Lower leg skin (tissue), 4 donors: ENCODE data around the gene CHMP4A. TPM values are rescaled to one million over a fixed set of nuclear protein-coding genes. Genes with fewer than 3 reads are reported as not detected.

Source experiments
- DNase-seq, 2 donors: peaks; one replicate each; pipeline ENCODE4 v3.0.0-alpha.2; 2019; ENCODE audit warnings: low spot score in 2 of 2
- H3K4me3 ChIP-seq: fragments of 200-600 bp; sonication (generic); 2 replicates; pipeline ENCODE4 v1.5.1; 2017; ENCODE audit warnings: mild to moderate bottlenecking, low read depth; ENCODE audit not compliant: poor library complexity, severe bottlenecking
- POLR2A ChIP-seq, 2 donors: fragments of 450-650 bp; IDR thresholded peaks; one replicate each; pipeline ENCODE4 v1.6.1; 2016 to 2017; ENCODE audit warnings: antibody characterized with exemption in 2 of 2, mild to moderate bottlenecking in 1 of 2, moderate library complexity in 1 of 2
- WGBS, 2 donors: methylation state at CpG; one replicate each; pipeline ENCODE4 v1.1.5; 2018; 5-methylcytosine and 5-hydroxymethylcytosine counted together
- intact Hi-C: fragments of 100-400 bp; cut with DNase I; formaldehyde crosslinking; loops from one replicate; pipeline ENCODE4 v1.15.0; 2023; ENCODE audit warnings: low total_unique reads
- total RNA-seq, 4 donors: library from RNA; depleted of rRNA; stranded (reverse); fragments of >200 nt; gene quantifications; one replicate each; pipeline ENCODE4 v1.1.0, GENCODE V29; 2016
- TF ChIP-seq, protein P1 (sequence below), 3 donors: fragments of 450-650 bp; IDR thresholded peaks; one replicate each; pipeline ENCODE4 v1.5.1; 2016; ENCODE audit warnings: antibody characterized with exemption in 3 of 3, mild to moderate bottlenecking in 3 of 3, moderate library complexity in 2 of 3

The CHMP4A gene
- total RNA-seq, 4 donors from 2014 or later: 50.3 to 99.6 (median 68.1) TPM

GRCh38 chr14:24259282-24260025, 46.2 kb upstream of the CHMP4A start:
- no peak for TF ChIP-seq POLR2A (IDR thresholded peaks at IDR 0.05)
- no peak overlapping the region for H3K4me3 ChIP-seq
- 61 to 62% methylated on average over 16 of the region's 16 CpGs for WGBS, 2 donors
- intact Hi-C loops: no loop called here
- peak in 1 of 2 donors; percentile 83 for DNase-seq

DNA sequence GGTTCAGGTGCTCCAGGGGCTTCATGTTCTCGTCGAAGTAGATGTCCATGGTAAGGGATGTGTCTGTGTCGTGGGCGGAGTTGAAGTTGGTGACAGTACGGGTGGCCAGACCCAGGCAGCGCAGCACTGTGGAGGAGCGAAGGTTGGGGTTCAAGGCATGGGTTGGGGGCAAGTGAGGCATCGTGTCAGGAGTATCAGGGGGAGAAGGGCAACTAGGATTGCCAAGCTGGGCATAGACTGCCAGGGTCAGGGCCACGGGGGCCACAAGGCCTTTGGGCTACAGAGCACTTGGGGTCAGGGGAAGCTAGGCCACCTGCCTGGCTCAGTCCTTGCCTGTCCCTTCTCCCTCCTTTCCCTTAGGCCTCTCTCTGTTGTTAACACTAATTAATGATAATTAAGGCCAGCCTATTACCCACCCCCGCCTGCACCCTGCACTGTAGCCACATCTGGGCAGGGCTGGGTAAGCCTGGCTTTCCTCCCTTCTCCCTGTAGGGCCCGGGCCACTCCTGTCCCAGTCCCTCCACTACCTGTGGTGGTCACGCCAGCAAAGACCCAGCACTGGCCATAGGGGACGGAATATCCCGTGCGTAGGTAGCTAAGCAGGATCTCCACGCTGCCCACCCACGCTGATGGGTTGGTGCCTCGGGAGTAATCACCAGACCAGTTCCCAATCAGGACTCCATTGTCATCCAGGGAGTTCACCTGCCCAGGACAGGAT, 45.4 kb upstream of the CHMP4A start:
- no peak for DNase-seq
- 59 to 64% methylated on average over 18 of the region's 18 CpGs for WGBS, 2 donors
- intact Hi-C loops: no loop called here
- no peak for TF ChIP-seq POLR2A (IDR thresholded peaks at IDR 0.05)
- TF ChIP-seq, protein P1, sequence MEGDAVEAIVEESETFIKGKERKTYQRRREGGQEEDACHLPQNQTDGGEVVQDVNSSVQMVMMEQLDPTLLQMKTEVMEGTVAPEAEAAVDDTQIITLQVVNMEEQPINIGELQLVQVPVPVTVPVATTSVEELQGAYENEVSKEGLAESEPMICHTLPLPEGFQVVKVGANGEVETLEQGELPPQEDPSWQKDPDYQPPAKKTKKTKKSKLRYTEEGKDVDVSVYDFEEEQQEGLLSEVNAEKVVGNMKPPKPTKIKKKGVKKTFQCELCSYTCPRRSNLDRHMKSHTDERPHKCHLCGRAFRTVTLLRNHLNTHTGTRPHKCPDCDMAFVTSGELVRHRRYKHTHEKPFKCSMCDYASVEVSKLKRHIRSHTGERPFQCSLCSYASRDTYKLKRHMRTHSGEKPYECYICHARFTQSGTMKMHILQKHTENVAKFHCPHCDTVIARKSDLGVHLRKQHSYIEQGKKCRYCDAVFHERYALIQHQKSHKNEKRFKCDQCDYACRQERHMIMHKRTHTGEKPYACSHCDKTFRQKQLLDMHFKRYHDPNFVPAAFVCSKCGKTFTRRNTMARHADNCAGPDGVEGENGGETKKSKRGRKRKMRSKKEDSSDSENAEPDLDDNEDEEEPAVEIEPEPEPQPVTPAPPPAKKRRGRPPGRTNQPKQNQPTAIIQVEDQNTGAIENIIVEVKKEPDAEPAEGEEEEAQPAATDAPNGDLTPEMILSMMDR (IDR thresholded peaks at IDR 0.05): no peak
- H3K4me3 ChIP-seq: no peak overlapping the region

DNA sequence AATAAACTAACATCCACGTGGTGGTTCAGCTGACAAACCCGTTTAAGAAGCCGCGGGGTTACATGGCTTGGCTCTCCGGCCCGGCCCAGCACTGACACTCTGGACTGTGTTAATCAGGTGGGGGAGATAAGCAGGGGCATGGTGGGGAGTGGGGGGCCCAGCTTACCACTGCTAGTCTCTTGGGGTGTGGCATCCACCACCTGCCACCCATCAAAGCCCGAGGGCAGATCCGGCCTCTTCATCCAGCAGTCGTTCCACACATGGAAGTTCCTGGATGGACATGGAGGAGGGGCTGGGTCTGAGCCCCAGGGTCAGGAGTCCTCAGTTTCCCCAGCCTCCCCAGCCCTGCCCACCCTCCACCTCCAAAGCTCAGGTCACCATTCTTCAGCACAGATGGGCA, 44.8 kb upstream of the CHMP4A start:
- 89 to 91% methylated on average over 8 of the region's 9 CpGs for WGBS, 2 donors
- intact Hi-C loops: no loop called here
- no peak overlapping the region for H3K4me3 ChIP-seq
- no peak for TF ChIP-seq POLR2A (IDR thresholded peaks at IDR 0.05)
- TF ChIP-seq, protein P1 (IDR thresholded peaks at IDR 0.05): no peak
- no peak for DNase-seq

DNA sequence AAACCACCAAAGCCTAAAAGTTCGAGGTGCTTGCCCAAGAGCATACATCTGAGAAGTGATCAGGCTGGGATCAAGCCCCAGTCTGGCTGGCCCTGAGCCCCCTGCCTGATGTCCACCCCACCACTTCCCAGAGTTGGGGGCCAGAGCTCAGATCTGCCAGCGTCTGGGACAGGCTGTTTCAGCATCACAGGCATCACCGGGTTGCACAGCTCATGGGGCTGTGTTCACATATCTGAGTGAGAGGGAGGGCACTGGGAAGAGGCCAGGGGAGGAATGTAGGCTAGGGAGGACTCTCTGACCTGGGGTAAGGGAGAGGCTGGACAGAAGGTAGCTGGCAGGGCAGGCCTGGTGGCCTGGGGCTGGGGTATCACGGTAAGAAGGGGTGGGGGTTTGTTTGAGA, 43.7 kb upstream of the CHMP4A start:
- no peak overlapping the region for H3K4me3 ChIP-seq
- TF ChIP-seq, protein P1 (IDR thresholded peaks at IDR 0.05): no peak
- no peak for TF ChIP-seq POLR2A (IDR thresholded peaks at IDR 0.05)
- 68 to 87% methylated on average over 4 of the region's 4 CpGs for WGBS, 2 donors
- DNase-seq: no peak
- intact Hi-C loops: no loop called here

DNA sequence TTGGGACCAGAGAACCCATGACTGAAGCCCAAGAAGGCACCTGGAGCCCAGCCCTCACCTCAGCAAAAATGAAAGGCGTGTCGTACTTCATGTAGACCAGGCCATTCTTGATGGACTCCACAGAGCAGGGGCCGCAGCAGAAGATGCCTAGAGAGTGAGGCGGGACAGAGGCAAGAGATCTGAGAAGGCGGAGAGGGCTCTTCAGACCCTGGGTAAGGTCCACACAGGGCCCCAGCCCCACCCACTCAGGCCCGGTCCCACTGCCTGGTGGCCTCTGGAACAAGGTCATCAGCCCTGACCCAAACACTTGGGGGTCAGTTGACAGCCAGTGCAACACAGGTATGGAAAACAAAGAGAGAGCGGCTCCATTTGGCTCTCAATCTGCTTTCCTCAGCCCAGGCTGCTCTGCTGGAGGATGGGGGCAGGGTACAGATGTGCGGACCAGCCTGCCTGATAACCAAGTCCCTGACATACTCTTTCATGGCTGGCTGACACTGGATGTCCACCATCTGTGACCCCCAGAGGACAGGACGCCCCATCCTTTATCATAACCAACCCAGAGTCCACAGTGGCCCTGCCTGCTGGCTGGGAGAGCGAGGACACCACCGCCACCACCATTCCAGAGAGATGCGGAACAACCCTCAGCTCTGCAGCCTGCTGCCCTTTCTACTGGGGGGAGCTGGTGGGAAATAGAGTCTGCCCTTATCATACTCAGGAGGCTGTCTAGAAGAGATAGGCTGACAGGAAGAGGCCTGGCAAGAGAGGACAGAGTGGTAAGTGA, 42.8 kb upstream of the CHMP4A start:
- intact Hi-C loops: no loop called here
- TF ChIP-seq POLR2A (IDR thresholded peaks at IDR 0.05): no peak
- TF ChIP-seq, protein P1 (IDR thresholded peaks at IDR 0.05): no peak
- 92% methylated on average over 12 of the region's 12 CpGs for WGBS, 2 donors
- peak in 1 of 2 donors; percentile 53 for DNase-seq
- no peak overlapping the region for H3K4me3 ChIP-seq

DNA sequence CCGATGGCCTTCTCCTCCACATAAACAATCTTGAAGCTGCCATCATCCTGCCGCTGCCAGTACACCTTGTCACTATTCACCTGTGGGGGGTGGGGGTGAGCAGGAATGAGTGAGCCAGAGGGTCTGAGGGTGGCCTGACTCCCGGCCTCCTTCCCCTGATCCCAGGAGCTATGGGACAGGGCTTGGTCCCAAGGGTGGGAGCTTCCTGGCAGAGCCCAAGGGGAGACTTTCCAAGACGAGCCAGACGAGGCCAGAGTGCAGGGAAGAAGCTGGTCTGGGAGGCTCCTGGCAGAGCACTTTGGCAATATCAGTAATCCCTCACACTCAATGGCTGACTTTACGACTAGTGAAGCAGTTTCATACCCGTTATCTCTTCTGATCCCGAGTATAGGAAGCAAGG, 42.1 kb upstream of the CHMP4A start:
- H3K4me3 ChIP-seq: no peak overlapping the region
- 90 to 92% methylated on average over 8 of the region's 8 CpGs for WGBS, 2 donors
- TF ChIP-seq, protein P1 (IDR thresholded peaks at IDR 0.05): no peak
- no peak for TF ChIP-seq POLR2A (IDR thresholded peaks at IDR 0.05)
- intact Hi-C loops: no loop called here
- no peak for DNase-seq
